Measurements from ENCODE around the gene SCNN1G. TPM values are rescaled to one million over a fixed set of nuclear protein-coding genes. Genes with fewer than 3 reads are reported as not detected.

Gene SCNN1G
- polyA plus RNA-seq, 2 of the 4 experiments (the other 2 are of a cell fraction) = 0.03 to 0.05 TPM

DNA sequence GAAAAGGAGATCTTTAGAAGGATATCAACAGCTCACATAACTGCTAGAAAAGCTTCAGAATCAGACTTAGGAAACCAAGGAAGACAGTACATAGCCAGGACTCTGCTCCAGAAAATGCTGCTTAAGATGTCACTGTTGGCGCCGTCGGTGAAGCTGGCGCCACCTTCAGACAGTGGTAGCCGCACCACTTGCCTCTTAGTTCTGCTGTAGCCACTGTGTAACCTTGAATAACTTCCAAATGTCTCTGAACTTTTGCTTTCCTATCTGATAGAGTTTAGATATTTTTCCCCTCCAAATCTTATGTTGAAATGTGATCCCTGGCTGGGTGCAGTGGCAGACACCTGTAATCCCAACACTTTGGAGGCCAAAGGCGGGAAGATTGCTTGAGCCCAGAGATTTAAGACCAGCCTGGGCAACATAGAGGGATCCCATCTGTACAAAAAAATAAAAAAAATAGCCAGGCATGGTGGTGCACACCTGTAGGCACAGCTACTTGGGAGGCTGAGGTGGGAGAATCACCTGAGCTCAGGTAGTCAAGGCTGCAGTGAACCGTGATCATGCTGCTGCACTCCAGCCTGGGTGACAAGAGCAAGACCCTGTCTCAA lies 27.0 kb upstream of the SCNN1G start:
- CTCF ChIA-PET = interaction anchor here (1.1 kb wide), 1 partner anchor 279 kb away, joined by 4 read pairs; no protein-coding TSS in a partner anchor
- TF ChIP-seq FOSB (CRISPR knock-in tag; IDR thresholded peaks at IDR 0.05) = no peak
- TF ChIP-seq, protein P1, sequence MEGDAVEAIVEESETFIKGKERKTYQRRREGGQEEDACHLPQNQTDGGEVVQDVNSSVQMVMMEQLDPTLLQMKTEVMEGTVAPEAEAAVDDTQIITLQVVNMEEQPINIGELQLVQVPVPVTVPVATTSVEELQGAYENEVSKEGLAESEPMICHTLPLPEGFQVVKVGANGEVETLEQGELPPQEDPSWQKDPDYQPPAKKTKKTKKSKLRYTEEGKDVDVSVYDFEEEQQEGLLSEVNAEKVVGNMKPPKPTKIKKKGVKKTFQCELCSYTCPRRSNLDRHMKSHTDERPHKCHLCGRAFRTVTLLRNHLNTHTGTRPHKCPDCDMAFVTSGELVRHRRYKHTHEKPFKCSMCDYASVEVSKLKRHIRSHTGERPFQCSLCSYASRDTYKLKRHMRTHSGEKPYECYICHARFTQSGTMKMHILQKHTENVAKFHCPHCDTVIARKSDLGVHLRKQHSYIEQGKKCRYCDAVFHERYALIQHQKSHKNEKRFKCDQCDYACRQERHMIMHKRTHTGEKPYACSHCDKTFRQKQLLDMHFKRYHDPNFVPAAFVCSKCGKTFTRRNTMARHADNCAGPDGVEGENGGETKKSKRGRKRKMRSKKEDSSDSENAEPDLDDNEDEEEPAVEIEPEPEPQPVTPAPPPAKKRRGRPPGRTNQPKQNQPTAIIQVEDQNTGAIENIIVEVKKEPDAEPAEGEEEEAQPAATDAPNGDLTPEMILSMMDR (IDR thresholded peaks at IDR 0.05) = peak; percentile 47
- no peak for TF ChIP-seq HEYL (CRISPR knock-in tag; IDR thresholded peaks at IDR 0.05)
- TF ChIP-seq RNF2 (IDR thresholded peaks at IDR 0.05; ENCODE audit: borderline replicate concordance, low read depth) = no peak
- TF ChIP-seq FOSL2 (IDR thresholded peaks at IDR 0.05) = no peak
- no peak for TF ChIP-seq FOSL2 (CRISPR knock-in tag; IDR thresholded peaks at IDR 0.05)
- peak in 1 of 2 experiments; percentile 33; a peak in 2 of 5 replicates for TF ChIP-seq RAD21 (conservative IDR thresholded peaks at IDR 0.05 in 1 of 2, IDR thresholded peaks at IDR 0.05 in 1 of 2)
- Histone ChIP-seq H3K4me2 (no peak overlapping the region), H3K4me1 (no peaks in the 10 kb centered on the region), H3K9me3 (no peaks in the 10 kb centered on the region), H3K27ac (no peak overlapping the region), H3K4me3 (no peak overlapping the region)
- FAIRE-seq (no peak), DNase-seq (ENCODE audit: low read depth in 1 of 2, low spot score in 1 of 2) (peak in 1 of 2 experiments; percentile 41), ATAC-seq (peak; percentile 83 to 93)
- 20% methylated on average over 7 of the region's 7 CpGs for WGBS (ENCODE audit: missing lambda C conversion rate)
- POLR2A ChIA-PET = no interaction called here

DNA sequence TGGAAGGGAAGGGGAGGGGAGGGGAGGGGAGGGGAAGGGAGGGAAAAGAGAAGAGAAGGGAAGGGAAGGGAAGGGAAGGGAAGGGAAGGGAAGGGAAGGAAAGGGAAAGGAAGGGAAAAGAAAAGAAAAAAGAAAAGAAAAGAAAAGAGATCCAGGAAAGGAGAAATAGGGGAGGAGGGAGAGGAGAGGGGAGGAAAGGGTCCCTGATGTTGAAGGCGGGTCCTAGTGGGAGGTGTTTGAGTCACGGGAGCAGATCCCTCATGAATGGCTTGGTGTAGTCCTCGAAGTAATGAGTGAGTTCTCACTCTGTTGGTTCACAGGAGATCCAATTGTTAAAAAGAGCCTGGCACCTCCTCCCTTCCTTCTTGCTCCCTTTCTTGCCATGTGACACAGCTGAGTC lies 26.4 kb upstream of the SCNN1G start:
- Histone ChIP-seq H3K9me3 (no peaks in the 10 kb centered on the region), H3K4me3 (no peak overlapping the region), H3K4me2 (no peak overlapping the region), H3K27ac (no peak overlapping the region), H3K4me1 (no peaks in the 10 kb centered on the region)
- TF ChIP-seq, protein P2, sequence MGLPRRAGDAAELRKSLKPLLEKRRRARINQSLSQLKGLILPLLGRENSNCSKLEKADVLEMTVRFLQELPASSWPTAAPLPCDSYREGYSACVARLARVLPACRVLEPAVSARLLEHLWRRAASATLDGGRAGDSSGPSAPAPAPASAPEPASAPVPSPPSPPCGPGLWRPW (IDR thresholded peaks at IDR 0.05) = no peak
- TF ChIP-seq EHF (CRISPR knock-in tag; IDR thresholded peaks at IDR 0.05) (no peak), HDAC2 (IDR thresholded peaks at IDR 0.05) (no peak), HOXA7 (CRISPR knock-in tag; IDR thresholded peaks at IDR 0.05) (no peak), KDM1A (IDR thresholded peaks at IDR 0.05; ENCODE audit: low read depth) (no peak), FOSL2 (IDR thresholded peaks at IDR 0.05) (no peak), FOSL2 (CRISPR knock-in tag; IDR thresholded peaks at IDR 0.05) (no peak), JUNB (IDR thresholded peaks at IDR 0.05) (no peak), EHMT2 (IDR thresholded peaks at IDR 0.05; ENCODE audit: low read depth) (no peak), GATA3 (IDR thresholded peaks at IDR 0.05; ENCODE audit: borderline replicate concordance) (no peak), TFCP2L1 (CRISPR knock-in tag; IDR thresholded peaks at IDR 0.05) (no peak), ZC3H11A (IDR thresholded peaks at IDR 0.05) (no peak), HOXB13 (CRISPR knock-in tag; IDR thresholded peaks at IDR 0.05; ENCODE audit: low read depth) (no peak)
- TF ChIP-seq, protein P3, sequence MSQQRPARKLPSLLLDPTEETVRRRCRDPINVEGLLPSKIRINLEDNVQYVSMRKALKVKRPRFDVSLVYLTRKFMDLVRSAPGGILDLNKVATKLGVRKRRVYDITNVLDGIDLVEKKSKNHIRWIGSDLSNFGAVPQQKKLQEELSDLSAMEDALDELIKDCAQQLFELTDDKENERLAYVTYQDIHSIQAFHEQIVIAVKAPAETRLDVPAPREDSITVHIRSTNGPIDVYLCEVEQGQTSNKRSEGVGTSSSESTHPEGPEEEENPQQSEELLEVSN (IDR thresholded peaks at IDR 0.05; ENCODE audit: borderline replicate concordance, low read depth) = no peak
- whole genome bisulfite sequencing (ENCODE audit: missing lambda C conversion rate) = 46% methylated on average over 3 of the region's 3 CpGs
- CTCF ChIA-PET = no interaction called here
- DNase-seq (ENCODE audit: low read depth in 1 of 2, low spot score in 1 of 2) = no peak
- no peak for ATAC-seq
- POLR2A ChIA-PET = no interaction called here
- no peak for FAIRE-seq

DNA sequence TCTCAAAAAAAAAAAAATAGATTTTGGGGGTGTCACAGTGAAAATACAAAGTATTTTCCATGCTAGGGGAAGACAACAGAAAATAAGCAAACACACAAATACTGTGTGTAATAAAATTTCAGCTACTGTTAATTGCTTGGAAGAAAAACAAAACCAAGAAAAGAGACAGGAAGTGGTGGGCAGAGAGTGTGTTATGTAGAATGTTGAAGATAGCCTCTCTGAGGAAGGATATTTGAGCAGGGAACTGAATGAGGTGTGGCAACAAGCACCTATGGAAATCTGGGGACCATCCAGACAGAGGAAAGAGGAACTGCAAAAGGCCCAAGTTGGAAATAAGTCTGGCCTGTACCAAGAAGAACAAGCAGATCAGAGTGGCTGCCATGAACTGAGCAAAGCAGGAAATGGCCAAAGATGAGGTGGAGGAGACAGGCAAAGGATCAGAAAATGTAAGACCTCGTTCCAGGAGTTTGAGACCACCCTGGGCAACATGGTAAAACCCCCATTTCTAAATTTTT lies 25.5 kb upstream of the SCNN1G start:
- Histone ChIP-seq H3K4me3 (no peak overlapping the region), H3K9me3 (no peaks in the 10 kb centered on the region), H3K4me2 (no peak overlapping the region), H3K4me1 (no peaks in the 10 kb centered on the region), H3K27ac (no peak overlapping the region)
- no peak for FAIRE-seq
- POLR2A ChIA-PET = no interaction called here
- CTCF ChIA-PET = interaction anchor here (0.6 to 3.4 kb wide), 2 partner anchors 26 to 345 kb away, joined by 3 to 10 read pairs; partner anchors contain the start of gene SCNN1G
- ATAC-seq = no peak
- WGBS (ENCODE audit: missing lambda C conversion rate) = 10% methylated on average over 1 of the region's 1 CpG
- TF ChIP-seq, protein P2 (IDR thresholded peaks at IDR 0.05) = no peak
- no peak for TF ChIP-seq EHMT2 (IDR thresholded peaks at IDR 0.05; ENCODE audit: low read depth)
- no peak for TF ChIP-seq ZSCAN20 (CRISPR knock-in tag; IDR thresholded peaks at IDR 0.05)
- no peak for TF ChIP-seq FOSB (CRISPR knock-in tag; IDR thresholded peaks at IDR 0.05)
- no peak for TF ChIP-seq FOXS1 (CRISPR knock-in tag; IDR thresholded peaks at IDR 0.05)
- TF ChIP-seq, protein P4, sequence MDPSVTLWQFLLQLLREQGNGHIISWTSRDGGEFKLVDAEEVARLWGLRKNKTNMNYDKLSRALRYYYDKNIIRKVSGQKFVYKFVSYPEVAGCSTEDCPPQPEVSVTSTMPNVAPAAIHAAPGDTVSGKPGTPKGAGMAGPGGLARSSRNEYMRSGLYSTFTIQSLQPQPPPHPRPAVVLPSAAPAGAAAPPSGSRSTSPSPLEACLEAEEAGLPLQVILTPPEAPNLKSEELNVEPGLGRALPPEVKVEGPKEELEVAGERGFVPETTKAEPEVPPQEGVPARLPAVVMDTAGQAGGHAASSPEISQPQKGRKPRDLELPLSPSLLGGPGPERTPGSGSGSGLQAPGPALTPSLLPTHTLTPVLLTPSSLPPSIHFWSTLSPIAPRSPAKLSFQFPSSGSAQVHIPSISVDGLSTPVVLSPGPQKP (IDR thresholded peaks at IDR 0.05; ENCODE audit: low read depth, low read length) = no peak
- no peak for TF ChIP-seq RCOR1 (IDR thresholded peaks at IDR 0.05; ENCODE audit: low read depth, low read length)
- no peak for TF ChIP-seq MAFK (IDR thresholded peaks at IDR 0.05; ENCODE audit: partially characterized antibody)
- TF ChIP-seq HOXB5 (CRISPR knock-in tag; IDR thresholded peaks at IDR 0.05) = no peak
- TF ChIP-seq TP53 (CRISPR knock-in tag; IDR thresholded peaks at IDR 0.05) = no peak
- TF ChIP-seq MYC (IDR thresholded peaks at IDR 0.05; ENCODE audit: borderline replicate concordance, low read length) = no peak
- TF ChIP-seq, protein P3 (IDR thresholded peaks at IDR 0.05; ENCODE audit: borderline replicate concordance, low read depth) = no peak
- TF ChIP-seq CHD4 (IDR thresholded peaks at IDR 0.05; ENCODE audit: borderline replicate concordance) = no peak
- DNase-seq (ENCODE audit: low read depth in 1 of 2, low spot score in 1 of 2) = no peak
